GM19240 (cell line): Measurements from ENCODE around the gene POMGNT1.
"Not testable (repeated sequence)": the region's sequence is repeated elsewhere in the genome, so short reads cannot be mapped to it uniquely, and the experiment has no call there.

Experiments
- DNase-seq: peaks from one replicate; pipeline ENCODE4 v3.0.0; 2011; ENCODE audit warnings: low spot score; ENCODE audit not compliant: insufficient read length

POMGNT1 gene

GRCh38 chr1:46197964-46198811, at the start of gene POMGNT1:
TSS of gene POMGNT1 (minus strand) at chr1:46198434. CDS start at chr1:46197821, 613 bp downstream.
- peak; percentile 95 for DNase-seq

GRCh38 chr1:46247436-46248121, 49.3 kb upstream of the POMGNT1 start, which contains the start of gene RAD54L:
TSS of gene RAD54L (plus strand) at chr1:46247763. CDS start at chr1:46248406, 643 bp downstream.
- DNase-seq: peak; percentile 94

- DNase-seq: peak; percentile 89
These were observed 48.6 kb upstream of the POMGNT1 start for GRCh38 chr1:46246548-46247435.

- DNase-seq: not testable (repeated sequence)
These were observed 47.9 kb upstream of the POMGNT1 start for GRCh38 chr1:46246136-46246535.

GRCh38 chr1:46244656-46245371, 46.6 kb upstream of the POMGNT1 start:
- DNase-seq: peak; percentile 35

- DNase-seq: not testable (repeated sequence)
These were observed 45.6 kb upstream of the POMGNT1 start for GRCh38 chr1:46243831-46244230.

- no peak for DNase-seq
These were observed 44.7 kb upstream of the POMGNT1 start for GRCh38 chr1:46242918-46243317.

GRCh38 chr1:46241733-46242132, 43.5 kb upstream of the POMGNT1 start:
- DNase-seq: not testable (repeated sequence)

GRCh38 chr1:46238865-46239264, 40.6 kb upstream of the POMGNT1 start:
- not testable (repeated sequence) for DNase-seq

GRCh38 chr1:46236882-46237281, 38.6 kb upstream of the POMGNT1 start:
- no peak for DNase-seq

- not testable (repeated sequence) for DNase-seq
These were observed 33.0 kb upstream of the POMGNT1 start for GRCh38 chr1:46231231-46231630.

GRCh38 chr1:46224966-46225365, 26.7 kb upstream of the POMGNT1 start:
- no peak for DNase-seq

- DNase-seq: no peak
These were observed 25.3 kb upstream of the POMGNT1 start for GRCh38 chr1:46223472-46223943.

GRCh38 chr1:46223055-46223454, 24.8 kb upstream of the POMGNT1 start:
- not testable (repeated sequence) for DNase-seq

- DNase-seq: no peak
These were observed 23.5 kb upstream of the POMGNT1 start for GRCh38 chr1:46221749-46222148.

- no peak for DNase-seq
These were observed 22.6 kb upstream of the POMGNT1 start for GRCh38 chr1:46220808-46221207.

GRCh38 chr1:46219551-46220520, 21.6 kb upstream of the POMGNT1 start:
- DNase-seq: no peak

GRCh38 chr1:46218443-46218842, 20.2 kb upstream of the POMGNT1 start:
- no peak for DNase-seq

- DNase-seq: no peak
These were observed 17.3 kb upstream of the POMGNT1 start for GRCh38 chr1:46215504-46215903.
